Natural killer cell (primary cell): Measurements from ENCODE around the gene BRD3OS. TPM values are rescaled to one million over a fixed set of nuclear protein-coding genes. Genes with fewer than 3 reads are reported as not detected.
A peak's percentile ranks its signal among the peaks of the same experiment; 100 is the strongest.

Experiments used
- ATAC-seq, 3 donors: fragments of 150-1000 bp in 2 of 3; fragments of 200-7000 bp in 1 of 3; cut with Tn5 transposase; 1 replicate in 1 of 3; 2 replicates in 2 of 3; pipeline ENCODE4 v1.10.0; 2021; ENCODE audit warnings: mild to moderate bottlenecking in 2 of 3, moderate library complexity in 2 of 3
- DNase-seq, 2 donors: peaks; one replicate each; pipeline versions ENCODE4 v3.0.0 to v3.0.0-alpha.2; 2013 to 2021; ENCODE audit warnings: mixed read lengths in 1 of 2
- H3K27ac ChIP-seq: one replicate; pipeline ENCODE4 v1.5.1; 2013; ENCODE audit warnings: mild to moderate bottlenecking, low read length
- H3K27me3 ChIP-seq: one replicate; pipeline ENCODE4 v1.6.1; 2013; ENCODE audit warnings: low read length; ENCODE audit not compliant: control insufficient read depth, insufficient read depth
- H3K36me3 ChIP-seq: one replicate; pipeline ENCODE4 v1.6.1; 2013; ENCODE audit warnings: low read length; ENCODE audit not compliant: control insufficient read depth, insufficient read depth
- H3K4me1 ChIP-seq: one replicate; pipeline ENCODE4 v1.6.1; 2013; ENCODE audit warnings: low read length; ENCODE audit not compliant: control insufficient read depth, insufficient read depth
- H3K4me3 ChIP-seq: one replicate; pipeline ENCODE4 v1.5.1; 2013; ENCODE audit warnings: low read length
- H3K9me3 ChIP-seq: one replicate; pipeline ENCODE4 v1.6.1; 2013; ENCODE audit warnings: low read length; ENCODE audit not compliant: control insufficient read depth, insufficient read depth
- H3K27ac Mint-ChIP-seq, 2 donors: one replicate each; pipeline ENCODE4 v1.8.0; 2022; ENCODE audit warnings: mild to moderate bottlenecking in 2 of 2, mixed read lengths in 2 of 2, moderate library complexity in 1 of 2
- H3K27me3 Mint-ChIP-seq, 2 donors: one replicate each; pipeline ENCODE4 v1.8.0; 2022; ENCODE audit warnings: low read depth in 2 of 2, mixed read lengths in 2 of 2
- H3K36me3 Mint-ChIP-seq: one replicate; pipeline ENCODE4 v1.8.0; 2022; ENCODE audit warnings: mixed read lengths
- H3K4me1 Mint-ChIP-seq, 2 donors: one replicate each; pipeline ENCODE4 v1.8.0; 2022; ENCODE audit warnings: mixed read lengths in 2 of 2
- H3K4me3 Mint-ChIP-seq: one replicate; pipeline ENCODE4 v1.8.0; 2022; ENCODE audit warnings: mild to moderate bottlenecking, moderate library complexity, mixed read lengths
- H3K9me3 Mint-ChIP-seq, 2 donors: one replicate each; pipeline ENCODE4 v1.8.0; 2022; ENCODE audit warnings: mixed read lengths in 2 of 2
- WGBS: methylation state at CpG from one replicate; pipeline ENCODE4 v1.1.7; 2013; ENCODE audit warnings: missing lambda C conversion rate; ENCODE audit not compliant: insufficient coverage; 5-methylcytosine and 5-hydroxymethylcytosine counted together
- intact Hi-C: fragments of 100-400 bp; cut with micrococcal nuclease; formaldehyde crosslinking; loops from one replicate; pipeline ENCODE4 v1.14.2; 2022
- total RNA-seq, 4 donors: library from RNA; stranded (reverse); fragments of 120-200 nt in 1 of 4; gene quantifications; one replicate each; pipeline versions ENCODE4 v1.2.3 to v1.2.4, GENCODE V29; 2013 to 2022
- TF ChIP-seq, protein P1 (sequence below): fragments of 200-600 bp; IDR thresholded peaks from one replicate; pipeline ENCODE4 v1.8.0; 2022; ENCODE audit warnings: antibody characterized with exemption

BRD3OS gene
- total RNA-seq, 3 donors from 2014 or later (not counting 1 experiment from before 2014, with no cell fraction given): 5.5 to 6.8 (median 6.5) TPM

DNA sequence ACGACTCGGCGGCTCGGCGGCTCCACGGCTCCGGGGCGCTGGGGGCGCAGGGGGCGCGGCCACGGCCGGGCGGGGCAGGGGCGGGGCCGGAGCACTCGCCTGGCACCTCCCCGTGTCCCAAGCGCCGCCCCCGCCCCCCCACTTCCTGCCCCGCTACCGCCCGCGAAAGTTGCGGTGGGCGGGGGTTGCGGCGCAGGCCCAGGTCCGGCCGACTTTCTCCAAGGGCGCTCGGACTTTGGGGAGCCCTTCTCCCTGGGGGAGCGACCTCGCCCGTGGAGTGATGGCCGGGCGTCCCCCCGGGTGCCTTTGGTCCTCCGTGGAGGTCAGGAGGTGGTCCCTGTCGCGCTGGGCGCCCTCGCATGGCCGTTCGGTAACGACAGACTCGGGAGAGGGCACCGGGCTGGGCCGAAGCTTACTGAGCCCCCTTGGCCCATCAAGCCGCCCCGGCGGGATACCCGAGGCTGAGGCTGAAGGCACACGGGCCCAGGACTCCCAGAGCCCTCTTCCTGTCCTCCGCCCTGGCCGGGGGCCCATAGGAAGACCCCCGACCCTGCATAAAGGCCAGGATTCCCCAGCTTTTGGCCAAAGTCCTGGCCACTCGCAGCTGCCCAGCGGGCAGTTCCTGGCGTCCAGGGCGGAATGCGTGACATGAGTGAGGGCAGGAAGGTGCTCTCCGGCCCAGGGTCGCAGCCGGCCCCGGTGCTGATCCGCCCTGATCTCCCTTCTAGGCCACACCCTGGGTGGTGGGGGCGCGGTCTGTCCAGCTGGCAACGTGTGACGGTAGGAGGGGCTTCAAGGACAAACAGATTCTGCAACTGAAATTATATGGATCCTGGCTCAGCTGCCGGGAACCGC is 32.3 kb upstream of the BRD3OS start:
- peak overlapping the region; percentile 19 for H3K27ac ChIP-seq
- H3K9me3 Mint-ChIP-seq: no peaks in the 10 kb centered on the region
- peak overlapping the region; percentile 70 for H3K4me3 ChIP-seq

DNA sequence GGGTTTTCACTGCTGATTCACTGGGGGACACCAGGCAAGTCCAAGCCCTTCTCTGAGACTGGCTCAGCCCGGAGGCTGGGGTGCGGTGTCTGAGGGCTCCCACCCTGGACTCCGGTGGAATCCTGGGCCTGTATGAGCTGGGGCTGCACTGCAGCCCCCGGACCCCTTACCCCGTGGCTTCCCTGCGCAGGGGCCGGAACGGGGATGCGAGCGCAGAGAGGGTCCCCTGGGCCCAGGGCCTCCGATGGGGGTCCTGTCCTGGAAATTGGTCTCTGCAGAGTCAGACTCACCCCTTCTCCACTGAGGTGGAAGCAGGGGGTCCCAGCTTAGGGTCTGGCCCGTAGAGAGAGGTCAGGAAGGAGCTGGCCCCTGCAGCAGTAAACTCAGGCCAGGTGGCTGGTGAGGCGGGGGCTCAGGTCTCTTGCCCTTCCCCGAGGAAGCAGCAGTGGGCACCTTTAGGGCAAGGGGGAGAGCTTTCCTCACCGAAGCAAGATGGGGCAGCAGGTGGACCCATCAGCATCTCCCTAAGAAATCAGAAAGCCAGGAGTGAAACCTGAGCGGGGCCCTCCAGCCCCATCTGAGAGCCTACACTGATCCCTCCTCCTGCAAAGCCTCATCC is 31.5 kb upstream of the BRD3OS start:
- Mint-ChIP-seq H3K36me3 (no peaks in the 10 kb centered on the region), H3K4me1 (peaks cover 0 to 7% of the 10 kb centered on the region in 2 donors), H3K27ac (no peak overlapping the region), H3K4me3 (peak overlapping the region; percentile 78), H3K27me3 (peaks cover 0 to 8% of the 10 kb centered on the region in 2 donors), H3K9me3 (no peaks in the 10 kb centered on the region)
- 66% methylated on average over 16 of the region's 16 CpGs for WGBS
- Histone ChIP-seq H3K4me3 (peak overlapping the region; percentile 70), H3K4me1 (peaks cover 33% of the 10 kb centered on the region), H3K27me3 (peaks cover 11% of the 10 kb centered on the region), H3K27ac (no peak overlapping the region), H3K9me3 (no peaks in the 10 kb centered on the region), H3K36me3 (no peaks in the 10 kb centered on the region)
- ATAC-seq: no peak
- TF ChIP-seq, protein P1, sequence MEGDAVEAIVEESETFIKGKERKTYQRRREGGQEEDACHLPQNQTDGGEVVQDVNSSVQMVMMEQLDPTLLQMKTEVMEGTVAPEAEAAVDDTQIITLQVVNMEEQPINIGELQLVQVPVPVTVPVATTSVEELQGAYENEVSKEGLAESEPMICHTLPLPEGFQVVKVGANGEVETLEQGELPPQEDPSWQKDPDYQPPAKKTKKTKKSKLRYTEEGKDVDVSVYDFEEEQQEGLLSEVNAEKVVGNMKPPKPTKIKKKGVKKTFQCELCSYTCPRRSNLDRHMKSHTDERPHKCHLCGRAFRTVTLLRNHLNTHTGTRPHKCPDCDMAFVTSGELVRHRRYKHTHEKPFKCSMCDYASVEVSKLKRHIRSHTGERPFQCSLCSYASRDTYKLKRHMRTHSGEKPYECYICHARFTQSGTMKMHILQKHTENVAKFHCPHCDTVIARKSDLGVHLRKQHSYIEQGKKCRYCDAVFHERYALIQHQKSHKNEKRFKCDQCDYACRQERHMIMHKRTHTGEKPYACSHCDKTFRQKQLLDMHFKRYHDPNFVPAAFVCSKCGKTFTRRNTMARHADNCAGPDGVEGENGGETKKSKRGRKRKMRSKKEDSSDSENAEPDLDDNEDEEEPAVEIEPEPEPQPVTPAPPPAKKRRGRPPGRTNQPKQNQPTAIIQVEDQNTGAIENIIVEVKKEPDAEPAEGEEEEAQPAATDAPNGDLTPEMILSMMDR: no peak
- peak in 1 of 2 donors; percentile 23 for DNase-seq
- intact Hi-C loops: loop anchor here (1.0 kb wide), 1 partner anchor 200 kb away; no protein-coding TSS in a partner anchor

More for the DNA sequence above, 32.3 kb upstream of the BRD3OS start:
- Histone ChIP-seq H3K36me3 (no peaks in the 10 kb centered on the region), H3K27me3 (peaks cover 11% of the 10 kb centered on the region), H3K4me1 (peaks cover 33% of the 10 kb centered on the region), H3K9me3 (no peaks in the 10 kb centered on the region)
- no peaks in the 10 kb centered on the region for H3K36me3 Mint-ChIP-seq
- peak; percentile 83 to 86 (median 84) for ATAC-seq
- TF ChIP-seq, protein P1: no peak
- under 1% methylated on average over 74 of the region's 74 CpGs for WGBS
- no peak overlapping the region for H3K27ac Mint-ChIP-seq
- peaks cover 0 to 7% of the 10 kb centered on the region in 2 donors for H3K4me1 Mint-ChIP-seq
- H3K4me3 Mint-ChIP-seq: peak overlapping the region; percentile 69
- H3K27me3 Mint-ChIP-seq: peaks cover 0 to 8% of the 10 kb centered on the region in 2 donors
- intact Hi-C loops: no loop called here
- DNase-seq: peak; percentile 60 to 85

DNA sequence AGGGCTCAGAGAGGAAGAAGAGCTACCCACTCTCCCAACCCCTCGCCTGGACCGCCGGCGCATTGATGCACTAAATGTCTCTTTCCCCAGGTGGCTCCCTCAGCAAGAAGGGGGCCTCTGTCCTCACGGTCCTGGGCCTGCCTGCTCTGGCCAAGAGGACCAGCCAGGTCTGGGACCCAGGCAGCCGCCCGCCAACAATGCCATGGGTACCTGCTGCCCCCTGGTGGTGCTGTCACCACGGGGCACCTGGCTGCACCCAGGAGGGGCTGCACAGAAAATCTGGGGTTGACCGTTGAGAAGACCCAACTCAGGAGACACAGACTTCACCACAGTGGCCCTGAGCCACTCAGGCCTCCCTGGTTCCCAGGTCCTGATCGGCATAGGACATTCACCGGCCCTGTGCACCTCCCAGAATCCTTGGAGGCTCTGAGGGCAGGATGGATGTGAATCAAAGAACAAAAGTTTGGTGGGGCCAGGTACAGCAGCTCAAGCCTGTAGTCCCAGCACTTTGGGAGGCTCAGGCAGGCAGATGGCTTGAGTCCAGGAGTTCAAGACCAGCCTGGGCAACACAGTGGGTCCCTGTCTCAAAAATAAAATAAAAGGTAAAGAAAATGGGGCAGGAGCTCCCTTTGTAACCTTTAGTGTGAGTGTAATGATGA is 30.8 kb upstream of the BRD3OS start:
- WGBS: 9% methylated on average over 11 of the region's 11 CpGs
- DNase-seq: peak; percentile 77 to 85
- Mint-ChIP-seq H3K4me3 (peak overlapping the region; percentile 78), H3K4me1 (peaks cover 0 to 7% of the 10 kb centered on the region in 2 donors), H3K36me3 (no peaks in the 10 kb centered on the region), H3K27me3 (peaks cover 0 to 8% of the 10 kb centered on the region in 2 donors), H3K9me3 (no peaks in the 10 kb centered on the region), H3K27ac (no peak overlapping the region)
- TF ChIP-seq, protein P1: peak; percentile 99
- H3K27me3 ChIP-seq: peaks cover 11% of the 10 kb centered on the region
- no peaks in the 10 kb centered on the region for H3K36me3 ChIP-seq
- no peak overlapping the region for H3K4me3 ChIP-seq
- H3K27ac ChIP-seq: no peak overlapping the region
- H3K4me1 ChIP-seq: peaks cover 33% of the 10 kb centered on the region
- peak; percentile 54 to 55 (median 54) for ATAC-seq
- intact Hi-C loops: loop anchor here (1.0 kb wide), 1 partner anchor 201 kb away; no protein-coding TSS in a partner anchor
- H3K9me3 ChIP-seq: no peaks in the 10 kb centered on the region
